Measurements from ENCODE around the gene C11orf54. TPM values are rescaled to one million over a fixed set of nuclear protein-coding genes. Genes with fewer than 3 reads are reported as not detected.

The C11orf54 gene
- total and polyA plus RNA-seq, 12 donors, result 15.2 to 68.2 (median 33.7) TPM

DNA sequence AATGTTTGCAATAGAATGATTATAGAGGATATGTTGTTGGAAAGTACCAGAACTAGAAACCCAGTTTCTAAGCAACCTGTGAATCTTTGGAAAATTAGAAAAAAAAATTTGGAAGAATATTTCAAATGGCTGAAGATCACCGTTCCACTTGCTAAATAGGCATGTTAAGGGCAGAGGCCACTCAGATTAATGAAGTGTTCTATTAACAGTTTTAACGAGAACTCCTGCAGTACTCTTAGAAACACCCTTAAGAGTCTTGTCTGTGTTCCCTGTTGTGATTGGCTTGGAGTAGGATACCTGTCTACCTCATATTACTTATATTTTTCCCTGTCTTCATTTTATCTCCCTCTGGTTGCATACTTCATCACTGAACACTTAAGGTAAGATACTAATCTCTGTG is 4.6 kb downstream of the C11orf54 start:
- intact Hi-C loops (cut with DNase I), result no loop called here
- DNase-seq, result no peak
- Histone ChIP-seq H3K4me3 (no peak overlapping the region), H3K4me1 (replicated peaks in 1 of 2) (peaks cover 0 to 9% of the 10 kb centered on the region in 2 donors), H3K36me3 (replicated peaks in 1 of 2) (peaks cover 0 to 5% of the 10 kb centered on the region in 2 donors), H3K27me3 (no peaks in the 10 kb centered on the region), H3K9me3 (replicated peaks in 1 of 3) (no peaks in the 10 kb centered on the region), H3K27ac (no peak overlapping the region)
- TF ChIP-seq POLR2A (IDR thresholded peaks at IDR 0.05), result no peak
- TF ChIP-seq, protein P1, sequence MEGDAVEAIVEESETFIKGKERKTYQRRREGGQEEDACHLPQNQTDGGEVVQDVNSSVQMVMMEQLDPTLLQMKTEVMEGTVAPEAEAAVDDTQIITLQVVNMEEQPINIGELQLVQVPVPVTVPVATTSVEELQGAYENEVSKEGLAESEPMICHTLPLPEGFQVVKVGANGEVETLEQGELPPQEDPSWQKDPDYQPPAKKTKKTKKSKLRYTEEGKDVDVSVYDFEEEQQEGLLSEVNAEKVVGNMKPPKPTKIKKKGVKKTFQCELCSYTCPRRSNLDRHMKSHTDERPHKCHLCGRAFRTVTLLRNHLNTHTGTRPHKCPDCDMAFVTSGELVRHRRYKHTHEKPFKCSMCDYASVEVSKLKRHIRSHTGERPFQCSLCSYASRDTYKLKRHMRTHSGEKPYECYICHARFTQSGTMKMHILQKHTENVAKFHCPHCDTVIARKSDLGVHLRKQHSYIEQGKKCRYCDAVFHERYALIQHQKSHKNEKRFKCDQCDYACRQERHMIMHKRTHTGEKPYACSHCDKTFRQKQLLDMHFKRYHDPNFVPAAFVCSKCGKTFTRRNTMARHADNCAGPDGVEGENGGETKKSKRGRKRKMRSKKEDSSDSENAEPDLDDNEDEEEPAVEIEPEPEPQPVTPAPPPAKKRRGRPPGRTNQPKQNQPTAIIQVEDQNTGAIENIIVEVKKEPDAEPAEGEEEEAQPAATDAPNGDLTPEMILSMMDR (IDR thresholded peaks at IDR 0.05), result no peak
- WGBS, 4 donors, result 89 to 95% (median 92%) methylated on average over 2 of the region's 2 CpGs

DNA sequence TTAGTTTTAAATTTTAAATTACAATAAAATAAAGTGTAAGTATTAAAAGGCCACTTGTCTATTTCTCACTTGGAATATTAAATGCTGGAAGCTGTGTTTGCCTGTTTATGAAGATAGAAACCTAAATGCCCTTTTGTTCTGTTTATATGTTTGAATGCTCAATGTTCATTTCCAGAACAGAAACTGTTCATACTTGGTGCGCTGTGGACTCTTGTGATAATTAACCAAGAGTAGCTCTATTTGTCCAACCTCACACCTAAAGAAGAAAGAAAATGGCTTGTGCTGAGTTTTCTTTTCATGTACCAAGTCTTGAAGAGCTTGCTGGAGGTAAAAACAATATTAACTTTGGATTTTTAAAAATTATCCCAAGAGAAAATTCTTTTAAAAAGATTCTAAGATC is 5.7 kb downstream of the C11orf54 start:
- Histone ChIP-seq H3K27ac (no peak overlapping the region), H3K27me3 (no peaks in the 10 kb centered on the region), H3K36me3 (replicated peaks in 1 of 2) (peaks cover 0 to 5% of the 10 kb centered on the region in 2 donors), H3K4me3 (no peak overlapping the region), H3K4me1 (replicated peaks in 1 of 2) (peaks cover 0 to 8% of the 10 kb centered on the region in 2 donors), H3K9me3 (replicated peaks in 1 of 3) (no peaks in the 10 kb centered on the region)
- no peak for TF ChIP-seq POLR2A (IDR thresholded peaks at IDR 0.05)
- TF ChIP-seq, protein P1 (IDR thresholded peaks at IDR 0.05), result no peak
- DNase-seq, result no peak
- intact Hi-C loops (cut with DNase I), result no loop called here
- WGBS, 4 donors, result 88 to 97% (median 94%) methylated on average over 1 of the region's 1 CpG

DNA sequence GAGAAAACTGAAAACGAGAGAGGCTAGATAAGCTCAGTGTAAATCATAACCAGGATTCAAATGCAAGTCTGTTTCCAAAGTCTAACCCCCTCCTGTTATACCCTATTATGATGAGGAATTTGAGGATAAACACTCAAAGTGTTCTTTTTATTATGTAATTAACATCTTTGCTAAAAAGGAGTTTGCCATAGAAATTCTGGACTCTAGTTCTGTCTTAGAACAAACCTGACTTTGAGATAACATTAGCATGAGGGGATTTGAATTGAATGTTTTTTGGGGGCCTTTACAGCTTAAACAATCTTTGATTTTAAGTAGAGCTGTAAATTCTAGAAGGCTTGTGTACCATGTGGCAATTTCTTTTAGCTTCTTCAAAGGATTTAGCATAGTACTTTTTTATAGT is 9.5 kb downstream of the C11orf54 start:
- Histone ChIP-seq H3K9me3 (replicated peaks in 1 of 3) (no peaks in the 10 kb centered on the region), H3K36me3 (replicated peaks in 1 of 2) (peaks cover 0 to 15% of the 10 kb centered on the region in 2 donors), H3K27me3 (no peaks in the 10 kb centered on the region), H3K27ac (no peak overlapping the region), H3K4me3 (no peak overlapping the region), H3K4me1 (replicated peaks in 1 of 2) (no peaks in the 10 kb centered on the region)
- WGBS, 4 donors, result 81 to 94% (median 85%) methylated on average over 1 of the region's 1 CpG
- intact Hi-C loops (cut with DNase I), result no loop called here
- TF ChIP-seq POLR2A (IDR thresholded peaks at IDR 0.05), result no peak
- TF ChIP-seq, protein P1 (IDR thresholded peaks at IDR 0.05), result no peak
- no peak for DNase-seq

DNA sequence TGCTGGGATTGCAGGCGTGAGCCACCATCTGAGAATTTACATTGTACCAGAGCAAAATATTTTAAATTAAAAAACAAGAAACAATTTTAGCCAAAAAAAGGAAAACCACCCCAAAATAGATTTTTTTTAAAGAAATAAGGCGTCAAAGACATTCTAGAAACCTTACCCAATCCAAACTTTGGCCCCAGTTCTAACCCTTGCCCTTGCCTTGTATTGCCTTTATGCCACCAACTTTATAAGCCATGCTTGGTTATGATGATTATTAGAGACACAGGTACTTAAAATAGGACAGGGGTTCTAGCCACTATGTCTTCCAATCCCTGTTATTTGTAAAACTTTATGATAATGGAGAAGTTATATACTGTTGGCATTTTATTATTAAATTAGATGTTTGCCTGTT is 11.8 kb downstream of the C11orf54 start:
- WGBS, 4 donors, result 96 to 99% (median 98%) methylated on average over 2 of the region's 2 CpGs
- Histone ChIP-seq H3K27me3 (no peaks in the 10 kb centered on the region), H3K4me3 (no peak overlapping the region), H3K9me3 (replicated peaks in 1 of 3) (no peaks in the 10 kb centered on the region), H3K27ac (no peak overlapping the region), H3K36me3 (replicated peaks in 1 of 2) (peaks cover 0 to 31% of the 10 kb centered on the region in 2 donors), H3K4me1 (replicated peaks in 1 of 2) (no peaks in the 10 kb centered on the region)
- intact Hi-C loops (cut with DNase I), result no loop called here
- no peak for TF ChIP-seq POLR2A (IDR thresholded peaks at IDR 0.05)
- TF ChIP-seq, protein P1 (IDR thresholded peaks at IDR 0.05), result no peak
- DNase-seq, result no peak

Data from adrenal gland (tissue), 12 donors.